Measurements from ENCODE around the gene ZMYND10. TPM values are rescaled to one million over a fixed set of nuclear protein-coding genes. Genes with fewer than 3 reads are reported as not detected.
A peak's percentile ranks its signal among the peaks of the same experiment; 100 is the strongest.

ZMYND10 gene
- total and polyA plus RNA-seq, 2 experiments from 2014 or later = 0.29 to 0.31 TPM

- H3K36me3 Mint-ChIP-seq (ENCODE audit: low read depth) = peaks cover 8% of the 10 kb centered on the region
Observed at GRCh38 chr3:50358355-50358910, 12.9 kb upstream of the ZMYND10 start.

More at GRCh38 chr3:50358355-50358910, 12.9 kb upstream of the ZMYND10 start:
- Histone ChIP-seq H3K79me2 (replicated peaks; ENCODE audit: insufficient read depth) (peaks cover 21% of the 10 kb centered on the region), H2AFZ (no peak overlapping the region), H3K4me3 (peak overlapping the region; percentile 75), H3K4me1 (ENCODE audit: insufficient read depth) (peaks cover 10% of the 10 kb centered on the region; the same call in 1 of the 2 replicates), H3F3A (replicated peaks; ENCODE audit: low read depth) (no peaks in the 10 kb centered on the region), H3K27me3 (ENCODE audit: insufficient read depth) (peaks cover 3% of the 10 kb centered on the region; the same call in 1 of the 2 replicates), H4K20me1 (replicated peaks; ENCODE audit: insufficient read depth) (peaks cover 24% of the 10 kb centered on the region), H3K4me2 (peak overlapping the region; percentile 92), H3K36me3 (ENCODE audit: insufficient read depth) (no peaks in the 10 kb centered on the region), H3K9me2 (ENCODE audit: insufficient read depth) (no peaks in the 10 kb centered on the region), H3K27ac (ENCODE audit: low read depth) (no peak overlapping the region)
- Mint-ChIP-seq H3K9me3 (no peaks in the 10 kb centered on the region; the same call in 2 of the 3 replicates), H3K4me3 (peak overlapping the region; percentile 93), H3K4me1 (peaks cover 22% of the 10 kb centered on the region), H3K27me3 (ENCODE audit: insufficient read depth, low read depth, poor library complexity) (peaks cover 10% of the 10 kb centered on the region), H3K27ac (peak overlapping the region; percentile 80; the same call in 1 of the 2 replicates)
- ATAC-seq = no peak
- TF ChIP-seq ZNF114 (CRISPR knock-in tag; IDR thresholded peaks at IDR 0.05) = no peak
- TF ChIP-seq REST (IDR thresholded peaks at IDR 0.05; ENCODE audit: unreplicated experiment) = no peak
- TF ChIP-seq CREB1 (CRISPR knock-in tag; IDR thresholded peaks at IDR 0.05; ENCODE audit: low read depth) = no peak
- TF ChIP-seq NANOG (IDR thresholded peaks at IDR 0.05; ENCODE audit: borderline replicate concordance) = no peak
- no peak for TF ChIP-seq CTCF (conservative IDR thresholded peaks at IDR 0.05; ENCODE audit: low read depth in 2 of 2)
- TF ChIP-seq ZNF462 (CRISPR knock-in tag; IDR thresholded peaks at IDR 0.05) = no peak
- TF ChIP-seq EZH2 (IDR thresholded peaks at IDR 0.05; ENCODE audit: low read depth, unreplicated experiment) = no peak
- TF ChIP-seq STAT1 (IDR thresholded peaks at IDR 0.05; ENCODE audit: unreplicated experiment) = no peak
- no peak for TF ChIP-seq ZNF331 (CRISPR knock-in tag; IDR thresholded peaks at IDR 0.05; ENCODE audit: low read depth)
- TF ChIP-seq POLR2AphosphoS5 (IDR thresholded peaks at IDR 0.05; ENCODE audit: low read depth) = no peak
- TF ChIP-seq EZH2phosphoT487 (IDR thresholded peaks at IDR 0.05; ENCODE audit: unreplicated experiment) = no peak
- no peak for TF ChIP-seq ETS1 (IDR thresholded peaks at IDR 0.05)
- no peak for TF ChIP-seq JUNB (IDR thresholded peaks at IDR 0.05; ENCODE audit: unreplicated experiment)
- no peak for DNase-seq (ENCODE audit: low spot score)

All from GM23338 (cell line).